ENCODE data around the gene TATDN2.

Gene TATDN2

GRCh38 chr3:10309736-10310135, 61.5 kb downstream of the TATDN2 start:
- H3K36me3 Mint-ChIP-seq: peaks cover 18% of the 10 kb centered on the region
- H3K4me3 Mint-ChIP-seq: no peak overlapping the region
- peak overlapping the region; percentile 73 for H3K27ac Mint-ChIP-seq
- H3K27me3 Mint-ChIP-seq: no peaks in the 10 kb centered on the region
- peaks cover 3% of the 10 kb centered on the region for H3K4me1 Mint-ChIP-seq
- no peaks in the 10 kb centered on the region for H3K9me3 Mint-ChIP-seq

DNA sequence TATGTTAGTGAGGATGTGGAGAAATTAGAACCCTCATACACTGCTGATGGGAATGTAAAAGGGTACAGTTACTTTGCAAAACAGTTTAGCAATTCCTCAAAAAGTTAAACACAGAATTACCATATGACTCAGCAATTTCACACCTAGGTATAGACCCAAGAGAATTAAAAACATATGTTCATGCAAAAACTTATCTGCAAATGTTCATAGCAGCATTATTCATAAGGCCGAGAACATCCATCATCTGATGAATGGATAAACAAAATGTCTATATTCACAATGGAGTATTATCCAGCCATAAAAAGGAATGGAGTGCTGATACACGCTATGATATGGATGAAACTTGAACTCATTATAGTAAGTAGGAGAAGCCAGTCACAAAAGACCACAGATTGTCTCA, 62.3 kb downstream of the TATDN2 start:
- no peak overlapping the region for H3K4me3 Mint-ChIP-seq
- no peaks in the 10 kb centered on the region for H3K27me3 Mint-ChIP-seq
- H3K27ac Mint-ChIP-seq: no peak overlapping the region
- H3K9me3 Mint-ChIP-seq: no peaks in the 10 kb centered on the region
- peaks cover 3% of the 10 kb centered on the region for H3K4me1 Mint-ChIP-seq
- peaks cover 18% of the 10 kb centered on the region for H3K36me3 Mint-ChIP-seq

DNA sequence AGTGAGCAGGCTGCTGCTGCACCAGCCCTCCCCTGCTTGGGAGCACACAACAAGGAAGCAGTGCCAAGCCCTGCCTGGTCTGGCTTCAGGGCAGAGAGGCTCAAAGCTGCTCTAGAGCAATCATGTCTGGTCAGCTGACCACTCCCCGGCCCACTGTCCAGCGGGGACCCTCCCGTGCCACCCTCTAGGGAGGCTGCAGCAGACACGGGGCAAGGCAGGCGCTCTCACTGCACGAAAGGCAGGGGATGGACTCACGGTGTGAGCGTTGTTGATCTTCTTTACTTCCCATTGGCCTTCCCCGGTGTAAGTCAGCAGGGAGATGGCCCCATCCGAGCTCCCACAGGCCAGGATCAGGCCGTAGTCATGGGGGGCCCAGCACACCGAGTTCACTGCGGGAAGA, 63.5 kb downstream of the TATDN2 start:
- H3K27ac Mint-ChIP-seq: no peak overlapping the region

GRCh38 chr3:10312391-10312790, 64.1 kb downstream of the TATDN2 start:
- Mint-ChIP-seq H3K27me3 (no peaks in the 10 kb centered on the region), H3K36me3 (peaks cover 15% of the 10 kb centered on the region), H3K9me3 (no peaks in the 10 kb centered on the region), H3K4me1 (peaks cover 3% of the 10 kb centered on the region), H3K4me3 (no peak overlapping the region), H3K27ac (no peak overlapping the region)

More for the DNA sequence above, 63.5 kb downstream of the TATDN2 start:
- Mint-ChIP-seq H3K4me1 (peaks cover 3% of the 10 kb centered on the region), H3K9me3 (no peaks in the 10 kb centered on the region), H3K27me3 (no peaks in the 10 kb centered on the region), H3K36me3 (peaks cover 15% of the 10 kb centered on the region), H3K4me3 (no peak overlapping the region)

DNA sequence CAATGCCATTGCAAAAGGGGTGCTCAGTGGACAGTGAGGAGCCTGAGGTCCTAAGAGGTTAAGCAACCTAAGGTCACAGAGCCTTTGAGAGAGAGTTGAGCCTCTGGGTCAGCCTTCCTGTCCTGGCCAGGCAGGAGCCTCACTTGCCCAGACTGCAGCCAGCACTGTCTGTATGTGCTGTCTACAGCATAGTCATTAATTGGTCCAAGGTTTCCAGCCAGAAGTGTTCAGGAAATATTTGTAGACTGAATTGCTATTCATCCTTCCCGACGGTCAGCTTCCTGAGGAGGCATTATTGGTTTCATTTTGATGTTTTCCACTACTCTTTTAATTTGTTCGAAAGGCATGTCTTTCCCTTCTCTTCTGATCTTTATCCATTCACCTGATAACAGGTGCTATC, 64.6 kb downstream of the TATDN2 start:
- H3K4me3 Mint-ChIP-seq: no peak overlapping the region

GRCh38 chr3:10315101-10315500, 66.8 kb downstream of the TATDN2 start:
- no peak overlapping the region for H3K4me3 Mint-ChIP-seq

More for the DNA sequence above, 64.6 kb downstream of the TATDN2 start:
- H3K9me3 Mint-ChIP-seq: no peaks in the 10 kb centered on the region
- peaks cover 17% of the 10 kb centered on the region for H3K36me3 Mint-ChIP-seq
- no peaks in the 10 kb centered on the region for H3K27me3 Mint-ChIP-seq
- peaks cover 4% of the 10 kb centered on the region for H3K4me1 Mint-ChIP-seq
- peak overlapping the region; percentile 48 for H3K27ac Mint-ChIP-seq

GRCh38 chr3:10315771-10316344, 67.6 kb downstream of the TATDN2 start:
- no peaks in the 10 kb centered on the region for H3K9me3 Mint-ChIP-seq
- no peak overlapping the region for H3K4me3 Mint-ChIP-seq
- peaks cover 17% of the 10 kb centered on the region for H3K4me1 Mint-ChIP-seq
- H3K27ac Mint-ChIP-seq: no peak overlapping the region
- no peaks in the 10 kb centered on the region for H3K27me3 Mint-ChIP-seq
- peaks cover 11% of the 10 kb centered on the region for H3K36me3 Mint-ChIP-seq

More at GRCh38 chr3:10315101-10315500, 66.8 kb downstream of the TATDN2 start:
- Mint-ChIP-seq H3K27me3 (no peaks in the 10 kb centered on the region), H3K9me3 (no peaks in the 10 kb centered on the region), H3K36me3 (peaks cover 11% of the 10 kb centered on the region), H3K27ac (no peak overlapping the region), H3K4me1 (peaks cover 17% of the 10 kb centered on the region)

DNA sequence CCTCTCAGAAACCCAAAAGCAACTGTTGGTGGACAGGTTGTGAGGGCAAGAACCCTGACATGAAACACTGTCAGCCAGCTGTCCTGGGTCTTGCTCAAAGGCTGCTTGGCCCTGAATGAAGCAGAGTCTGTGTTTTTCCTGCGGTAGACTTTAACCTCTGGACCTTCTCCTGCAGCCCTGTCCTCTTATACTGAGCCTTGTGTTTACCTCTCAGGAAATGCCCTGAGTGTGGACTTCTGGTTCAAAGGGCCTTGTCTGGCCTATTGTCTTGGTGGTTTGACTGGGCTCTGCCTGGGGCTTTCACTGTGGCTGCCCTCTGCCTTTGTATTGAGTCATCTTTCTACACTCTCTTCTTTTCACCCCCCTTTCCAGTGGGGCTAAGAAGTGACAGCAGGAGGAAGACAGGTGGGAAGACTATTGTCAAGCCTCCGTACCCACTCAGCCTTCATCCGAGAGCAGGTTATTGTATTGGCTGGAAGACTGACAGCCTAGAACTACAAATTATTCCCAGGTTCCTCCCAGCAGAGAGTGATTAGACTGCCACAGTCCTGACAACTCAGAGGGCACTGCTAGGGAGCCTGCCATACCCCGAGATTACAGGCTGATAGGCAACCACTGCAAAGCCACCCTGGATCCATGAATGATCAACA, 69.2 kb downstream of the TATDN2 start:
- peaks cover 7% of the 10 kb centered on the region for H3K36me3 Mint-ChIP-seq
- H3K9me3 Mint-ChIP-seq: no peaks in the 10 kb centered on the region
- H3K27me3 Mint-ChIP-seq: no peaks in the 10 kb centered on the region
- H3K4me1 Mint-ChIP-seq: peaks cover 25% of the 10 kb centered on the region
- peak overlapping the region; percentile 15 for H3K4me3 Mint-ChIP-seq
- H3K27ac Mint-ChIP-seq: no peak overlapping the region

GRCh38 chr3:10317961-10318350, 69.7 kb downstream of the TATDN2 start:
- Mint-ChIP-seq H3K27me3 (no peaks in the 10 kb centered on the region), H3K4me1 (peaks cover 25% of the 10 kb centered on the region), H3K27ac (peak overlapping the region; percentile 77), H3K9me3 (no peaks in the 10 kb centered on the region), H3K36me3 (peaks cover 4% of the 10 kb centered on the region), H3K4me3 (peak overlapping the region; percentile 47)

GRCh38 chr3:10319251-10319650, 71.0 kb downstream of the TATDN2 start:
- H3K36me3 Mint-ChIP-seq: peaks cover 3% of the 10 kb centered on the region
- H3K27me3 Mint-ChIP-seq: no peaks in the 10 kb centered on the region
- H3K4me3 Mint-ChIP-seq: peak overlapping the region; percentile 82
- no peaks in the 10 kb centered on the region for H3K9me3 Mint-ChIP-seq
- peak overlapping the region; percentile 65 for H3K27ac Mint-ChIP-seq
- H3K4me1 Mint-ChIP-seq: peaks cover 22% of the 10 kb centered on the region

GRCh38 chr3:10319804-10320203, 71.5 kb downstream of the TATDN2 start:
- H3K4me3 Mint-ChIP-seq: peak overlapping the region; percentile 95
- peaks cover 22% of the 10 kb centered on the region for H3K4me1 Mint-ChIP-seq
- H3K27ac Mint-ChIP-seq: no peak overlapping the region
- no peaks in the 10 kb centered on the region for H3K27me3 Mint-ChIP-seq
- H3K36me3 Mint-ChIP-seq: peaks cover 2% of the 10 kb centered on the region
- H3K9me3 Mint-ChIP-seq: no peaks in the 10 kb centered on the region

- peak overlapping the region; percentile 92 for H3K27ac Mint-ChIP-seq
- H3K4me1 Mint-ChIP-seq: peaks cover 22% of the 10 kb centered on the region
- H3K9me3 Mint-ChIP-seq: no peaks in the 10 kb centered on the region
- peak overlapping the region; percentile 95 for H3K4me3 Mint-ChIP-seq
- peaks cover 2% of the 10 kb centered on the region for H3K36me3 Mint-ChIP-seq
- no peaks in the 10 kb centered on the region for H3K27me3 Mint-ChIP-seq
These were observed 72.0 kb downstream of the TATDN2 start for GRCh38 chr3:10320320-10320677.

DNA sequence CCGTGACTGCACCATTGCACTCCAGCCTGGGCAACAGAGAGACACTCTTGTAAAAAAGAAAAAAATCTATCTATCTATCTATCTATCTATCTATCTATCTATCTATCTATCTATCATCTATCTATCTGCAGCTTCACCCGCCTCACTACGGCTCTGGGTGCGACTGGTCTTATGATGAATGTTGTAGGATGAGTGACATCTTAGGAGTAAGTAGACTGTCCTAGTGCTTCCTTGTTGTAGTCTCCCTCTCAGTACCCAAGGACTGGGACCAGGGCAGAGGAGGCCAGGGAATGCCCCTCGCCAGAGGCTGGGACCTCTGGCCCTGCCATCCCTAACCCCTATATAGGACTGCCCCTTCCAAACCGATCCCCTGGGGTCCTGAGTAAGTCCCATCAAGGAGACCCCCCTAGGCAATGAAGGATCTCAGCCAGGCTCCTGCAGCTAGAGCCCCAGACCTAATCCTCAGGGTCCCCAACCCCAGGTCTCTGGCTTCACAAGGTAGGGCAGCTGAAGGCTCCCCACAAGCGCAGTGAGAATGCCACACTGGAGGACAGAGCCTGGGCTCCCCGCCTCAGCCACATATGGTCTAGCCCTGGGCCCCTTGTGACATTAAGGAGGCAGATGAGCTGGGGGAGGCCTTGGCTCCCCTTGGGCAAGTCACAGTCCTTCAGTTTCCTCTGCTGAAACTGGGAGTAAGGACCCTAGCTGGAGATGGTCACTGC, 73.5 kb downstream of the TATDN2 start:
- H3K27me3 Mint-ChIP-seq: no peaks in the 10 kb centered on the region
- H3K9me3 Mint-ChIP-seq: no peaks in the 10 kb centered on the region
- peaks cover 2% of the 10 kb centered on the region for H3K36me3 Mint-ChIP-seq
- peaks cover 22% of the 10 kb centered on the region for H3K4me1 Mint-ChIP-seq
- H3K4me3 Mint-ChIP-seq: peak overlapping the region; percentile 95
- H3K27ac Mint-ChIP-seq: peak overlapping the region; percentile 91

- no peaks in the 10 kb centered on the region for H3K27me3 Mint-ChIP-seq
- H3K9me3 Mint-ChIP-seq: no peaks in the 10 kb centered on the region
- H3K36me3 Mint-ChIP-seq: peaks cover 2% of the 10 kb centered on the region
- no peak overlapping the region for H3K4me3 Mint-ChIP-seq
- no peak overlapping the region for H3K27ac Mint-ChIP-seq
- H3K4me1 Mint-ChIP-seq: peaks cover 22% of the 10 kb centered on the region
These were observed 74.1 kb downstream of the TATDN2 start for GRCh38 chr3:10322352-10322710.

- no peak overlapping the region for H3K4me3 Mint-ChIP-seq
- no peaks in the 10 kb centered on the region for H3K4me1 Mint-ChIP-seq
- no peaks in the 10 kb centered on the region for H3K9me3 Mint-ChIP-seq
- H3K36me3 Mint-ChIP-seq: no peaks in the 10 kb centered on the region
- H3K27me3 Mint-ChIP-seq: no peaks in the 10 kb centered on the region
- H3K27ac Mint-ChIP-seq: no peak overlapping the region
These were observed 79.3 kb downstream of the TATDN2 start for GRCh38 chr3:10327592-10327991.

- Mint-ChIP-seq H3K27me3 (no peaks in the 10 kb centered on the region), H3K36me3 (no peaks in the 10 kb centered on the region), H3K4me1 (no peaks in the 10 kb centered on the region), H3K9me3 (no peaks in the 10 kb centered on the region), H3K4me3 (no peak overlapping the region), H3K27ac (no peak overlapping the region)
These were observed 80.3 kb downstream of the TATDN2 start for GRCh38 chr3:10328460-10329071.

Measured in activated naive CD4-positive, alpha-beta T cell treated with anti-CD3 and anti-CD28 coated beads, Interleukin-2, amount 50 U/mL, for 24 hours (primary cell).